GM19397 (cell line): ENCODE measurements around the gene ADAMTSL2.

Experiments used
- ATAC-seq: cut with Tn5 transposase; IDR thresholded peaks from one replicate; pipeline ENCODE4 v1.9.1; 2021; ENCODE audit warnings: mild to moderate bottlenecking, moderate library complexity; ENCODE audit not compliant: unreplicated experiment

Gene ADAMTSL2

GRCh38 chr9:133618726-133619125 is 84.2 kb downstream of the ADAMTSL2 start:
- no peak for ATAC-seq

DNA sequence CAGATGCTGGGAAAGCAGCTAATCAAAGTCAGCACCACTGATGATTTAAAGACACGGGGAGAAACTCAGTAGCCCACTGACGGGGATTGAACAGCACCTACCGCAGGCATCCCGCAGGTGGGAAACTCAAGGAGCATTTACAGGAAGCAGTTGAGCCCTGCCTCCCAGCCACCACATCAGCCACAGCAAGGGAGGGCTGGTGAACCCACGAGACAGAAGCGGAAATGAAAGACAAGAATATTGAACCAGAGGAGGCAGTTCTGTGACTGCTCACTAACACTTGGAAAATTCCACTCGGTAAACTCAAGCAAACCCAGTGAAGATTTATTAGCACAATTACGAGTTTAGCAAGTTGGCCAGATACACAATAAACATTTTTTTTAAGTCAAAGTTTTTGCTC is 85.3 kb downstream of the ADAMTSL2 start:
- no peak for ATAC-seq

GRCh38 chr9:133621725-133622267 is 87.3 kb downstream of the ADAMTSL2 start:
- ATAC-seq: no peak

DNA sequence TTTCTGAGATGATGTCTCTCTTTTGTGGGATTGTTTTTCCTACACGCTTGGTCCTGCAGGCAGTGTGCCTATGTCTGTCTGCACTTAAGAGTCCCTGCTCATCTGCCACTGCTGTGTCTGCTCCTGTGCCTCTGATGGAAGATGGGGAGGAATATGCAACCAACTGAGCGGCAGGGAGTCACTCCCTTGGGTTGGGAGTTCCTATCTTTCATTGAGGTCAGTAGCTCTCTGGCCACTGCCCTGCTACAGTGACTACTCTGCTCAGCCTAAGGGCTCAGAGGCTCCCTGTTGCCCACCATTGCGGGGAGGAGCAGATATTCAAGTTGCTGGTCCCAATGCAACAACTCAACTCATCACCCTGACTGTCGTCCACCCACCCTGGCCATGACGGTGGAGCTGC is 88.1 kb downstream of the ADAMTSL2 start:
- no peak for ATAC-seq
